Liver (tissue), 9 donors: ENCODE results near the gene NDFIP2. TPM values are rescaled to one million over a fixed set of nuclear protein-coding genes. Genes with fewer than 3 reads are reported as not detected.

Experiments
- DNase-seq: peaks from one replicate; pipeline ENCODE4 v3.0.0-alpha.2; 2017; ENCODE audit warnings: low spot score
- H3K27ac ChIP-seq, 2 donors: one replicate each; pipeline ENCODE4 v1.7.0; 2013; ENCODE audit warnings: inconsistent platforms in 2 of 2, low read length in 2 of 2, control low read depth in 1 of 2, low read depth in 1 of 2, mild to moderate bottlenecking in 1 of 2
- H3K27me3 ChIP-seq, 4 donors: one replicate each; pipeline versions ENCODE4 v1.6.1 to v1.7.0; 2013; ENCODE audit warnings: low read length in 3 of 4, inconsistent platforms in 1 of 4, mild to moderate bottlenecking in 1 of 4, moderate library complexity in 1 of 4; ENCODE audit not compliant: control insufficient read depth in 4 of 4, insufficient read depth in 4 of 4
- H3K36me3 ChIP-seq, 4 donors: one replicate each; pipeline versions ENCODE4 v1.6.1 to v1.7.0; 2013; ENCODE audit warnings: low read length in 3 of 4, mild to moderate bottlenecking in 3 of 4, low read depth in 1 of 4, moderate library complexity in 1 of 4; ENCODE audit not compliant: control insufficient read depth in 4 of 4, insufficient read depth in 3 of 4
- H3K4me1 ChIP-seq, 4 donors: one replicate each; pipeline versions ENCODE4 v1.6.1 to v1.7.0; 2013; ENCODE audit warnings: low read length in 3 of 4, mild to moderate bottlenecking in 3 of 4, moderate library complexity in 1 of 4; ENCODE audit not compliant: control insufficient read depth in 4 of 4, insufficient read depth in 4 of 4
- H3K4me3 ChIP-seq, 3 donors: one replicate each; pipeline versions ENCODE4 v1.6.1 to v1.7.0; 2013; ENCODE audit warnings: low read length in 3 of 3, control low read depth in 1 of 3, low read depth in 1 of 3, mild to moderate bottlenecking in 1 of 3
- H3K9ac ChIP-seq, 2 donors: one replicate each; pipeline ENCODE4 v1.7.0; 2013; ENCODE audit warnings: low read length in 2 of 2, mild to moderate bottlenecking in 2 of 2, moderate library complexity in 2 of 2, control low read depth in 1 of 2, low read depth in 1 of 2
- H3K9me3 ChIP-seq, 4 donors: one replicate each; pipeline versions ENCODE4 v1.6.1 to v1.7.0; 2013; ENCODE audit warnings: low read length in 3 of 4; ENCODE audit not compliant: control insufficient read depth in 4 of 4
- ATF3 ChIP-seq: IDR thresholded peaks from 2 replicates; pipeline ENCODE4 v1.6.1; 2016; ENCODE audit warnings: antibody characterized with exemption
- CTCF ChIP-seq: fragments of 150-350 bp; IDR thresholded peaks from 2 replicates; pipeline ENCODE4 v1.5.1; 2017; ENCODE audit warnings: improper control_type of control experiment, low read depth, low read length; ENCODE audit not compliant: missing input control
- FOXA1 ChIP-seq: IDR thresholded peaks from 2 replicates; pipeline ENCODE4 v1.6.1; 2016; ENCODE audit warnings: antibody characterized with exemption
- FOXA2 ChIP-seq: IDR thresholded peaks from 2 replicates; pipeline ENCODE4 v1.6.1; 2016; ENCODE audit warnings: antibody characterized with exemption
- HNF4A ChIP-seq, 2 donors: conservative IDR thresholded peaks; 2 replicates each; pipeline ENCODE4 v1.6.1; 2016; ENCODE audit warnings: antibody characterized with exemption in 2 of 2, mild to moderate bottlenecking in 2 of 2
- JUND ChIP-seq, 2 donors: IDR thresholded peaks; 2 replicates each; pipeline ENCODE4 v1.6.1; 2016; ENCODE audit warnings: antibody characterized with exemption in 2 of 2
- MAX ChIP-seq: IDR thresholded peaks from 2 replicates; pipeline ENCODE4 v1.6.1; 2016; ENCODE audit warnings: antibody characterized with exemption
- YY1 ChIP-seq: IDR thresholded peaks from 2 replicates; pipeline ENCODE4 v1.6.1; 2016; ENCODE audit warnings: antibody characterized with exemption, mild to moderate bottlenecking
- ZBTB33 ChIP-seq: IDR thresholded peaks from 2 replicates; pipeline ENCODE4 v1.6.1; 2016; ENCODE audit warnings: antibody characterized with exemption
- WGBS: extraction: QIAGEN DNeasy Blood & Tissue Kit; methylation state at CpG from one replicate; pipeline ENCODE4 v1.1.7; 2013; 5-methylcytosine and 5-hydroxymethylcytosine counted together
- polyA plus RNA-seq, 2 donors: library from polyadenylated mRNA; stranded (reverse) in 1 of 2; unstranded in 1 of 2; fragments of 200-250 nt in 1 of 2; fragments of >200 nt in 1 of 2; fragmentation: Nextera tagmentation in 1 of 2; extraction: Ambion mirVana in 1 of 2; gene quantifications; one replicate each; pipeline versions ENCODE4 v1.2.1 to v1.2.3, GENCODE V29; 2013 to 2015
- total RNA-seq, 2 donors: library from RNA; depleted of rRNA; stranded (reverse); fragments of >200 nt; gene quantifications; one replicate each; pipeline ENCODE4 v1.2.3, GENCODE V29; 2014
- donor health status: healthy.
- donor health status: healthy.
- donor health status: healthy.
- donor health status: healthy.
- donor health status: healthy.

The NDFIP2 gene
- total and polyA plus RNA-seq, 4 donors, result 15.5 to 22.2 (median 16.3) TPM

GRCh38 chr13:79585033-79585432 lies 104.1 kb downstream of the NDFIP2 start:
- Histone ChIP-seq H3K36me3 (no peaks in the 10 kb centered on the region), H3K9ac (no peak overlapping the region), H3K9me3 (peaks cover 0 to 4% (median 2%) of the 10 kb centered on the region in 4 donors), H3K4me3 (no peak overlapping the region), H3K4me1 (no peaks in the 10 kb centered on the region), H3K27me3 (no peaks in the 10 kb centered on the region), H3K27ac (no peak overlapping the region)
- no peak for DNase-seq
- TF ChIP-seq HNF4A (conservative IDR thresholded peaks at IDR 0.05) (no peak), ATF3 (no peak), YY1 (no peak), JUND (IDR thresholded peaks at IDR 0.05) (no peak), FOXA2 (no peak)
- WGBS, result 66% methylated on average over 1 of the region's 1 CpG

- Histone ChIP-seq H3K9me3 (peaks cover 0 to 2% (median under 1%) of the 10 kb centered on the region in 4 donors), H3K4me3 (no peak overlapping the region), H3K27me3 (no peaks in the 10 kb centered on the region), H3K9ac (no peak overlapping the region), H3K4me1 (no peaks in the 10 kb centered on the region), H3K36me3 (no peaks in the 10 kb centered on the region), H3K27ac (no peak overlapping the region)
- no peak for TF ChIP-seq YY1
- TF ChIP-seq HNF4A (conservative IDR thresholded peaks at IDR 0.05), result no peak
- no peak for TF ChIP-seq CTCF
- no peak for TF ChIP-seq MAX
- TF ChIP-seq FOXA1, result no peak
- no peak for DNase-seq
- 79% methylated on average over 7 of the region's 7 CpGs for WGBS
These were observed 108.8 kb downstream of the NDFIP2 start for GRCh38 chr13:79589603-79590393.

- Histone ChIP-seq H3K4me1 (no peaks in the 10 kb centered on the region), H3K9me3 (no peaks in the 10 kb centered on the region), H3K27ac (no peak overlapping the region), H3K9ac (no peak overlapping the region), H3K27me3 (no peaks in the 10 kb centered on the region), H3K4me3 (no peak overlapping the region), H3K36me3 (no peaks in the 10 kb centered on the region)
- DNase-seq, result no peak
- no peak for TF ChIP-seq ZBTB33
- no peak for TF ChIP-seq HNF4A (conservative IDR thresholded peaks at IDR 0.05)
These were observed 109.4 kb downstream of the NDFIP2 start for GRCh38 chr13:79590394-79590676.
